ENCODE data around the gene KIFAP3.

- TF ChIP-seq CTCF (IDR thresholded peaks at IDR 0.05; ENCODE audit: low read depth, low read length, poor library complexity, severe bottlenecking) (no peak), EZH2phosphoT487 (IDR thresholded peaks at IDR 0.05; ENCODE audit: borderline replicate concordance, low read length) (no peak)
Observed at GRCh38 chr1:169893645-169894423, 180.7 kb downstream of the KIFAP3 start, which contains the start of gene SCYL3.
